SIG-M5 treated with dmso at 0.1 percent for 504 hours (cell line): ENCODE results near the gene LPIN3.
A peak's percentile ranks its signal among the peaks of the same experiment; 100 is the strongest.

Experiments used
- DNase-seq: peaks from one replicate; lab custom pipeline; 2025; ENCODE audit not compliant: unreplicated experiment; lab: John Stamatoyannopoulos, UW

Gene LPIN3

GRCh38 chr20:41364967-41365765, 24.5 kb downstream of the LPIN3 start:
- no peak for DNase-seq

- DNase-seq: no peak
Observed at GRCh38 chr20:41365777-41366545, 25.3 kb downstream of the LPIN3 start.

DNA sequence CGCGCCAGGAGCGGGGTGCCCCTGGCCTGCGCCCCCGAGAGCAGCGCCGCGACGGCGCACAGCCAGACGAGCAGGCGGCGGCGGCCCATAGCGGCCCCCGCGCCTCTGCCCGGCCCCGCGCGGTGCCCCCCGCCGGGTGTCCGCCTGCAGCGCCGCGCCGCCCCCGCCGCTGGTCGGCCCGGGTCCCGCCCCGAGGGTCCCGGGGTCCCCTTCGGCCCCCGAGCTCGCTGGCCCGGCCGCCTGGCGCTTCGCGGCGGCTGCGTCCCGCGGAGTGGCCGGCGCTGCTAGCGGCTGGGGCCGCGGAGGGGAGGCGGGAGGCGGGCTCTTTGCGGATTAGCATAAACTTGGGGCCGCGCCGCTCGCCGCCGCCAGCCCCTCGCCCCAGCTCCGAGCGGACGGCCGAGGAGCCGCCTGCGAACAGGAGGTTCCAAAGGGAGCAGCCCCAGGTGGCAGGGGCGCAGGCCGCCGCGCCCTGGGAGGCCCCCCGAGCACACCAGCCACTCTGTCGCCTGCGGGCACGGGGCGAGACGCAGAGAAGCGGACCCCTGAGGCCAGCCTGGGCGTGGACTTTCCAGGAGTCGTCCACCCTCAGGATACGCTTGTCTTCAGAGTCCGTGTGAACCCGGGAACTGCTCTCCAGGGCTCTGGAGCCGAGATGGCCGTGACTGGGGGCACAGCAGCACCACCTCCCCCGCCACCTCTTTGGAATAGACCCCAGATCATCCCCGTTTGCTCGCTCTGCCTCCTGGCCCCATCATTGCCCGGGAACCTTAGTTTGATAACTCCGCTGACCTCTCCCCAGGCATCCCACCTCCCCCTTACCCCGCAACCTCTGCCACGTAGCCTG, 26.1 kb downstream of the LPIN3 start, which contains the start of gene EMILIN3:
Gene EMILIN3 (minus strand): TSS at position 273 of the 847 bp plus-strand sequence. CDS start 184 bp downstream, at position 89.
- no peak for DNase-seq

GRCh38 chr20:41367393-41367695, 26.7 kb downstream of the LPIN3 start:
- DNase-seq: no peak

- DNase-seq: no peak
Observed at GRCh38 chr20:41367956-41368355, 27.3 kb downstream of the LPIN3 start.

- DNase-seq: peak; percentile 50
Observed at GRCh38 chr20:41369673-41370072, 29.1 kb downstream of the LPIN3 start.

GRCh38 chr20:41370176-41370575, 29.6 kb downstream of the LPIN3 start:
- no peak for DNase-seq

DNA sequence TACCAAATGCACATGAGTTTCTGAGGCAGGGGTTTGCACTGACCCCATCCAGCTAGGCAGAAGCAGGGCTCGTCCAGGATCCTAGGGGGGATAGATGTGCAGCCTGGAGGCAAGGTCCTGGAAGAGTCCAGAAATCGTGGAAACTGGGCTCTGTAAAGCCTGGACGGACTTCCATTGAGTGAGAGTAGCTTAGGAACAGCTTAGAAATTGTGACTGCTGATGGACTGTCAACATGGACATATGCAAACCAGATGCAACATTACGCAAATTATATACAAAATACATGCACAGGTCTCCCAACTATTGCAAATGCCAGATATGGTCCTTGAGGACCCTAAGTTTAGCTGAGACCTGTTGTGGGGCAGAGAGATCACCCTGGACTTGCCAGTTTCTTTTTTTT, 30.8 kb downstream of the LPIN3 start:
- no peak for DNase-seq

DNA sequence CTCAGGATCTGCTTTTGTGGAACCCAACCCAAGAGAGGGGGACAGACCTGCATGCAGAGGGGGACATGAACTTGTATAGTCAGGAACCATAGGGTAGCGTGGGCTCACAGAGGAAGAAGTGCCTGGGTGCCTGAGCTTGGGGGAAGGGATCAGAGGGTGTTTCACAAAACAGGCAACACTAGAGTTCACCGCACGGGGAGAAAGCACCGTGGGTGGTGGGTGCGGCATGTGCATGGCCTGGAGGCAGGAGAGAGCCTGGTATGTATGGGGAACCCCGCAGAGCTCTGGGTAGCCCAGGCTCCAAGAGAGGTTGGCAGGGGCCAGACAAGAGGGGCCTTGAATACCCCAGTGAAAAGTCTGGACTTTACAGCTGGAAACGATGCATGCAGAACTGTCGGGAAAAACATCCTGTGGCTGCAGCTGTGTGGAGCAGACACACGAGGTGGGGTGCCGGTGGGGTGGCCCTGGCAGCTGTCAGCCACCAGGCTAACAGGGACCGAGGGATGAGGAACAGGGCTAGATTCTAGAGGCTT, 32.7 kb downstream of the LPIN3 start:
- DNase-seq: no peak

DNA sequence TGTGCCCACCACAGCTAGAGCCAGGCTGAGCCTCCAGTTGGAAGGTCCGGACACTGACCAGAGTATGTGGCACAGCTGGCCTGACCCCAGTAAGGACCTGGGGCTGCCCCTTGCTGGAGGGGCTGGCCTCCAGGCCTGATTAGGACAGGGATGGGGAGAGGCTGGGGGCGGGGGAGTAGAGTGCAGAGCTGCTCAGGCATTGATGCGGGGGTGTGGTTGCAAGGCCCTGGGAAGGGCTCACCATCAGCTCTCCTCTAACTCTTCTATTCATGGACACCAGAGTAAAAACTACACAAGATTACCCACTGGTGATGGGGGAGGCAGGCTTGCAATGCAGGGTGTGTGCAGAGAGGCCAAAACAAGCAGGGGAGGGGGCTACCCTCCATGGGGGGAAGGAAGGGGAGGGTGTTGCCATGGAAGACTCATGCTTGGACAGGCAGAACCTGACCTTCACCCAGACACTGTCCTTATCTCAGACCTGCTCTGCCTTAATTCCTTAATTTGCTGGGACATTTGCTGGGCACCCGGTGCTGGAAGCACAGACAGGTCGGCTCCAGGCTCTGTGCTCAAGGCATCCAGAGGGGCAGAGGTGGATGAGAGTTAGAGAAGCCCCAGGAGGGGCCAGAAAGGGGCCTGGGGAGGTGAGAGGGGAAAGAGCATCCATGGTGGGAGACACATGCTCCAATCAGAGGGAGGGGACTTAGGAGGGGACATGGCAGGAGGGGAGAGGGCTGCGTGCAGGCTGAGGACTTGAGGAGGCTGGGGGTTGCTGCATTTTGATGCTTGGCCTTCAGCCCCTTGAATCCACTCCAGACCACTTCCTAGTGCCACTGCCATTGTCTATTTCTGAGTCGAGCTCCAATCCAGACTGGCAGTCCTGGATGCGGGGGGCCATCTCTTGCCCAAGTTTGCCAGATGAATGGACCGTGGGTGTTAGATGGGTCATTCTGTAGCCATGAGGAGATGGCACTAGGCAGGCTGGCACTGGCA, 33.6 kb downstream of the LPIN3 start:
- DNase-seq: no peak

DNA sequence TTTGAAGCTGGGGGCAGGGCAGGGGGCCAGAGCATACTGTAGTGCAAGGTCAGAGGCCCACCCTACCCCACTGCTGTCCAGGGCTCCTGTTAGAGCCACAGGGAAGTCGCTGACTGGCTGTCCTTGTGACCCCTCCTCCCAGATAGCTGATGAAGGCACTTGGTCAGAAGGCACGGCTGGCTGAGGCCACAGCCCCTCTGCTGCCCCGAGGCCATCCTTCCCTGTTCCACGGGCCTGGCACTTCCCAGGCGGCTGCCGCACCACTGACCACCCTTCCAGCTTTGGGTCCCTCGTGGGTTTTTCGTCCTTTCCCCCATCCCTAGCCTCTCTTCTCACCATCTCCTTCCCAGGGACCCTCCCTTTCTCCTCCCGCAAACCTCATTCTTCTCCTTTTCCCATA, 35.2 kb downstream of the LPIN3 start:
- no peak for DNase-seq

DNA sequence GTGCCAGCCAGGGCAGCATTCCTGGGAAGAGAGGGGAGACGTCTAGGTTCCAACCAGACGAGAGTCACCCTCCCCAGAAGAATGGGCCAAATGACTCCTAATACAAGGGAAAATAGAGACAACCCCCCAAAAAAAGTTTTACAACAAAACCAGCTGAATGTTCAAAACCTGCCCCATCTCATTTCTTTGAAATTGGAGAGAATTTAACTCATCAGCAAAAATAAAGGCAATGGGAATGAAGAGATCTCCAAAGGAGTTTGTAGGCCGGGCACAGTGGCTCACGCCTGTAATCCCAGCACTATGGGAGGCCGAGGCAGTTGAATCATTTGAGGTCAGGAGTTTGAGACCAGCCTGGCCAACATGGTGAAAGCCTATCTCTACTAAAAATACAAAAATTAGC, 35.7 kb downstream of the LPIN3 start:
- no peak for DNase-seq

- no peak for DNase-seq
Observed at GRCh38 chr20:41377275-41377674, 36.7 kb downstream of the LPIN3 start.

- no peak for DNase-seq
Observed at GRCh38 chr20:41379551-41379950, 38.9 kb downstream of the LPIN3 start.

DNA sequence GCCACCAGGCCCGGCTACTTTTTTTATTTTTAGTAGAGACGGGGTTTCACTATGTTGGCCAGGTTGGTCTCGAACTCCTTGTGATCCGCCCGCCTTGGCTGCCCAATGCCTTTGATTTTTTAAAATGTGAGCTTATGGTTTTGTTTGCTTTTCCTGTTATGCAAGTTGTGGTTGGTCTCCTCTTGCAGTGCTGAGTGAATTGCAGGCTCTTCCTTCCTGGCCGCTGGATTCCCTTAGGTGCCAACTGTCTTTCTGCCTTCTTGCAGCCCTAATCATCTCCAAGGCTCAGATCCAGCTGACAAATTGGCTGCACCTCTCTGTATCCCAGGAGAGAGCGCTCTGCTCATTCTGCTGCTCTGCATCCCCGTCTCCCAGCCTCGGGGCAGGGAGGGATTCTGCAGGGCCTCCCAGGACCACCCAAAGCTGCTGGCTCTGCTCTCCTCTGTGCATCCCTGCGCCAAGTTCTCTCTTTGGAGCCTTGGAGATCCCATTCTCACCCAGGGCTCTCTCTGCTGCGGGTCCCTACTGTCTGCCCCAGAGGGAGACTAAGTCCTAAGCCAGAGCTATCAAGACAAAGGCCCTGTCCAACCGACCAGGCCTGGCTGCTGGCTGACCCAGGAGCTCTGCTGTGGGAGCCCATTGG, 40.1 kb downstream of the LPIN3 start:
- DNase-seq: no peak

DNA sequence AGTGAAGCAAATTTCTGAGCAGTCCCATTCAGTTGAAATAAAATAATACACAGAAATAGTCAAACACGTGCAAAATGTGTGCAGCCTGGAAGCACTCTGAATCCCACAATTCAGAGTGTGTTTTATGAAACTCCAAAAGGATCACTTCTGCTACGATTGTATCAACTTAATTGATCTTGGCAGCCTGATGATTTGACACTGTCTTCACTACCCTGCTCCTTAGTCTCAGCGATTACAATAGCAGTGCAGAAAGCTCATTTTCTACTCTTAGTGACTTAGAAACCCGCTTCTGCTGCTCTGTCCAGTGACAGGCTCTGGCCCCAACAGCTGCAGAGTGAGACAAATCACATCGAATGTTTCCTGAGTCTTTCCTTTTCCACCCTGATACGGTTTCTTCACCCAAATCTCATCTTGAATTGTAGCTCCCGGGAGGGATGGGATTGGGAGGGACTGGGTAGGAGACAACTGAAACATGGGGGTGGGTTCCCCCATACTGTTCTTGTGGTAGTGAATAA, 42.2 kb downstream of the LPIN3 start:
- DNase-seq: no peak

DNA sequence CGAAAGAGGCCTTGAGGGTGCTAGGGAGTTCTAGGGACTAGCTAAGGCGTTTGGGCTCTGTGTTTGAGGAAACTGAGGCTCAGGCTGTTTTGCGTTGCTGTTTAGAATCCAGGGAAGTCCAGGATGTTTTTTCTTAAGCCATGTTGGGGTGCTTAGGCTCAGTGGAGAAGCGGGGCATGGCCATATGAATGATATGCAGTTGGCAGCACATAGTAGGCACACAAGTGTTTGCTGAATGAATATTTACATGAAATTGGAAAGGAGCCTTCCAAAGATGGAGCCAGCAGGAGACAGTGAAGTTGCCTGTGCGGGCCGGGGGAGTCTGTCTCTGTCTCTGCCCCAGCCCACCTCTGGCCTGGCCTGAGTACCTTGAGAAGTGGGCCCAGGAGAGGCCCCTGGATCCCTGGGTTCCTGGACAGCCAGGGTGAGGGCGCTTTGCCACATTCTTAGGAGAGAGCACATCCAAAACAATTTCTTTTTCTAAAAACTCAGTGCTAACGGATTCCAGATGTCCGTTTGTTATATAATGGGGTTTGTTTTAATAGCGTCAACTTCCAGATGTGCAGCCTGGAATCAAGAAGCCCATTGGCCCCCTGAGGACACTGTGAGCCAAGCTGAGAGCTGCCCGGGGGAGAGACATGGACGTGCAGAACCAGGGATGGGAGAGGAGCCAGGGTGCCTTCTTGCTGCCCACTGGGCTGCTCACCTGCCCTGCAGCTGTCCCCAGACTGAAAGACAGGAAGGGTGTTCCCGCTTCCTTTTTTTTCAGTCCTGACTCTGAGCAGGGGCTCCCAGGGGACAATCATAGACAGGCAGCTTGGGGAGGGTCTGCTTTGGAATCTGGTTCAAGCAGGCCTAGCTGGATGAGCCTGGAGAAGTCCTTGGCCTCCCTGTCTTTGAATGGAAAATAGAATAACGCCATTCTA, 46.1 kb downstream of the LPIN3 start:
- DNase-seq: no peak

- DNase-seq: no peak
Observed at GRCh38 chr20:41387444-41387851, 46.8 kb downstream of the LPIN3 start.
